H1 (cell line): ENCODE measurements around the gene GRAMD1C. TPM values are rescaled to one million over a fixed set of nuclear protein-coding genes. Genes with fewer than 3 reads are reported as not detected.

Experiments used
- CTCF ChIA-PET: fragments of 300-600 bp; sonication (Branson Sonifier 250); formaldehyde crosslinking; loops from one replicate; lab custom pipeline; 2021; ENCODE audit not compliant: partially characterized antibody; lab: Charles Lee
- POLR2A ChIA-PET: fragments of 300-600 bp; sonication (Branson Sonifier 250); formaldehyde crosslinking; loops from one replicate; lab custom pipeline; 2021; ENCODE audit warnings: inconsistent platforms; ENCODE audit not compliant: partially characterized antibody; lab: Charles Lee
- DNase-seq, 2 experiments: peaks; one replicate each; pipeline versions ENCODE4 v3.0.0 to v3.0.0-alpha.2; 2010 to 2022; ENCODE audit warnings: low spot score in 2 of 2, low read depth in 1 of 2, mixed read lengths in 1 of 2
- FAIRE-seq: peaks from 2 replicates; lab custom pipeline; 2011; peaks lifted over from hg19 to GRCh38; lab: Jason Lieb, UNC
- H2AFZ ChIP-seq: 2 replicates; pipeline ENCODE4 v1.8.1; 2012; ENCODE audit warnings: low read length, inconsistent platforms
- H2AK5ac ChIP-seq: 2 replicates; pipeline ENCODE4 v1.6.1; 2013; ENCODE audit warnings: low read depth, low read length
- H2BK120ac ChIP-seq: replicated peaks from 2 replicates; pipeline ENCODE3; 2013; ENCODE audit warnings: low read depth, low read length, inconsistent platforms
- H2BK12ac ChIP-seq: 2 replicates; pipeline ENCODE4 v1.6.1; 2013; ENCODE audit warnings: low read depth, low read length
- H2BK15ac ChIP-seq: 2 replicates; pipeline ENCODE4 v1.6.1; 2013; ENCODE audit warnings: low read length
- H2BK20ac ChIP-seq: 2 replicates; pipeline ENCODE4 v1.6.1; 2013; ENCODE audit warnings: low read length
- H2BK5ac ChIP-seq: 2 replicates; pipeline ENCODE4 v1.6.1; 2013; ENCODE audit warnings: low read depth, low read length
- H3K14ac ChIP-seq: 2 replicates; pipeline ENCODE4 v1.6.1; 2013; ENCODE audit warnings: inconsistent platforms; ENCODE audit not compliant: insufficient read length
- H3K18ac ChIP-seq: 2 replicates; pipeline ENCODE4 v1.6.1; 2013; ENCODE audit warnings: low read length; ENCODE audit errors: extremely low read depth
- H3K23ac ChIP-seq: 2 replicates; pipeline ENCODE4 v1.6.1; 2013; ENCODE audit warnings: inconsistent platforms; ENCODE audit not compliant: insufficient read length
- H3K23me2 ChIP-seq: 2 replicates; pipeline ENCODE4 v1.6.1; 2013; ENCODE audit warnings: low read depth, low read length
- H3K27ac ChIP-seq: 2 replicates; pipeline ENCODE4 v1.6.1; 2011; ENCODE audit warnings: low read depth, low read length, inconsistent platforms
- H3K27me3 ChIP-seq, 4 experiments: replicated peaks in 1 of 4; 1 replicate in 1 of 4; 2 replicates in 3 of 4; pipeline versions ENCODE4 v1.6.1 to v1.8.1; 2011 to 2013; ENCODE audit warnings: low read length in 3 of 4, mild to moderate bottlenecking in 3 of 4, inconsistent platforms in 2 of 4, mixed read lengths in 2 of 4, moderate library complexity in 1 of 4; ENCODE audit not compliant: control insufficient read depth in 3 of 4, insufficient read depth in 3 of 4; ENCODE audit errors: extremely low read depth in 1 of 4
- H3K36me3 ChIP-seq, 4 experiments: 2 replicates each; pipeline versions ENCODE4 v1.6.1 to v1.8.1; 2011 to 2013; ENCODE audit warnings: mild to moderate bottlenecking in 4 of 4, low read length in 3 of 4, moderate library complexity in 2 of 4, control low read depth in 1 of 4, inconsistent platforms in 1 of 4; ENCODE audit not compliant: insufficient read depth in 4 of 4, control insufficient read depth in 2 of 4
- H3K4ac ChIP-seq: replicated peaks from 2 replicates; pipeline ENCODE3; 2013; ENCODE audit warnings: low read length, low read depth, mixed read lengths, inconsistent platforms; ENCODE audit not compliant: insufficient read length
- H3K4me1 ChIP-seq, 4 experiments: replicated peaks in 1 of 4; 1 replicate in 1 of 4; 2 replicates in 3 of 4; pipeline versions ENCODE4 v1.6.1 to v1.8.1; 2011 to 2013; ENCODE audit warnings: low read length in 3 of 4, inconsistent platforms in 2 of 4, mixed read lengths in 1 of 4; ENCODE audit not compliant: insufficient read depth in 4 of 4, control insufficient read depth in 3 of 4
- H3K4me2 ChIP-seq, 2 experiments: 2 replicates each; pipeline versions ENCODE4 v1.6.1 to v1.8.1; 2011 to 2013; ENCODE audit warnings: low read depth in 2 of 2, low read length in 2 of 2, control low read depth in 1 of 2, inconsistent platforms in 1 of 2, mild to moderate bottlenecking in 1 of 2; ENCODE audit not compliant: insufficient read depth in 1 of 2
- H3K4me3 ChIP-seq, 4 experiments: fragments of 200-600, 300-600 bp in 1 of 4; sonication (generic), shearing (Covaris generic), sonication (Bioruptor Twin) in 1 of 4; 2 replicates each; pipeline versions ENCODE4 v1.5.1 to v1.8.1; 2011 to 2016; ENCODE audit warnings: low read length in 4 of 4, low read depth in 3 of 4, control low read depth in 2 of 4, inconsistent platforms in 2 of 4, mild to moderate bottlenecking in 2 of 4, mixed read lengths in 1 of 4, moderate library complexity in 1 of 4; ENCODE audit not compliant: insufficient read depth in 2 of 4; ENCODE audit errors: extremely low read depth in 1 of 4
- H3K56ac ChIP-seq: replicated peaks from 2 replicates; pipeline ENCODE3; 2013; ENCODE audit warnings: low read depth, mild to moderate bottlenecking, mixed read lengths, low read length, inconsistent platforms; ENCODE audit not compliant: insufficient read length
- H3K79me1 ChIP-seq: 2 replicates; pipeline ENCODE4 v1.6.1; 2013; ENCODE audit warnings: low read depth, low read length, control low read depth
- H3K79me2 ChIP-seq, 2 experiments: 2 replicates each; pipeline versions ENCODE4 v1.6.1 to v1.8.1; 2012 to 2013; ENCODE audit warnings: low read length in 2 of 2, mild to moderate bottlenecking in 2 of 2, inconsistent platforms in 1 of 2; ENCODE audit not compliant: insufficient read depth in 2 of 2, control insufficient read depth in 1 of 2
- H3K9ac ChIP-seq, 4 experiments: replicated peaks in 1 of 4; 1 replicate in 1 of 4; 2 replicates in 3 of 4; pipeline versions ENCODE4 v1.6.1 to v1.8.1; 2011 to 2013; ENCODE audit warnings: low read depth in 3 of 4, low read length in 3 of 4, control low read depth in 2 of 4, mild to moderate bottlenecking in 2 of 4, moderate library complexity in 2 of 4, inconsistent platforms in 1 of 4; ENCODE audit errors: extremely low read depth in 1 of 4
- H3K9me3 ChIP-seq, 2 experiments: 2 replicates each; pipeline versions ENCODE4 v1.6.1 to v1.8.1; 2012 to 2013; ENCODE audit warnings: mild to moderate bottlenecking in 2 of 2, moderate library complexity in 2 of 2, control low read depth in 1 of 2, inconsistent platforms in 1 of 2, low read depth in 1 of 2, low read length in 1 of 2, mixed read lengths in 1 of 2; ENCODE audit not compliant: insufficient read depth in 2 of 2
- H4K20me1 ChIP-seq, 2 experiments: replicated peaks in 1 of 2; 2 replicates each; pipeline versions ENCODE3 to v1.8.1; 2011 to 2013; ENCODE audit warnings: inconsistent platforms in 2 of 2, low read length in 2 of 2, mild to moderate bottlenecking in 1 of 2; ENCODE audit not compliant: insufficient read depth in 2 of 2, control insufficient read depth in 1 of 2
- H4K5ac ChIP-seq: 2 replicates; pipeline ENCODE4 v1.6.1; 2013; ENCODE audit warnings: low read length, low read depth, mixed read lengths, inconsistent platforms; ENCODE audit not compliant: insufficient read length
- H4K8ac ChIP-seq: 2 replicates; pipeline ENCODE4 v1.8.0; 2013; ENCODE audit warnings: mild to moderate bottlenecking, moderate library complexity, low read length, inconsistent platforms; ENCODE audit not compliant: insufficient read depth; ENCODE audit errors: extremely low read depth
- H4K91ac ChIP-seq: replicated peaks from 2 replicates; pipeline ENCODE3; 2013; ENCODE audit warnings: low read length, mixed read lengths, inconsistent platforms; ENCODE audit not compliant: insufficient read length
- ASH2L ChIP-seq: fragments of 200-600, 300-600 bp; sonication (generic); IDR thresholded peaks from one replicate; pipeline ENCODE4 v1.7.1; 2017; ENCODE audit warnings: low read length
- CTBP2 ChIP-seq: IDR thresholded peaks from 2 replicates; pipeline ENCODE4 v1.7.0; 2011; ENCODE audit warnings: borderline replicate concordance, mild to moderate bottlenecking, moderate library complexity, mixed read lengths, low read length; ENCODE audit not compliant: insufficient read depth, insufficient read length
- EGR1 ChIP-seq: IDR thresholded peaks from 2 replicates; pipeline ENCODE4 v1.6.1; 2011; ENCODE audit warnings: low read depth, low read length, borderline replicate concordance
- JUND ChIP-seq: IDR thresholded peaks from 2 replicates; pipeline ENCODE4 v1.6.1; 2011; ENCODE audit warnings: mild to moderate bottlenecking, improper control_type of control experiment, low read length
- MAX ChIP-seq: IDR thresholded peaks from 2 replicates; pipeline ENCODE4 v1.6.1; 2012; ENCODE audit warnings: inconsistent platforms
- POU5F1 ChIP-seq: IDR thresholded peaks from 2 replicates; pipeline ENCODE4 v1.6.1; 2011; ENCODE audit warnings: low read depth, mild to moderate bottlenecking, low read length, moderate library complexity
- RFX5 ChIP-seq: IDR thresholded peaks from 2 replicates; pipeline ENCODE4 v1.6.1; 2011; ENCODE audit warnings: low read depth, low read length, improper control_type of control experiment, borderline replicate concordance
- SIN3A ChIP-seq, 2 experiments: IDR thresholded peaks in 1 of 2; conservative IDR thresholded peaks in 1 of 2; 2 replicates each; pipeline ENCODE4 v1.6.1; 2011 to 2012; ENCODE audit warnings: low read length in 2 of 2, improper control_type of control experiment in 1 of 2, low read depth in 1 of 2, mild to moderate bottlenecking in 1 of 2
- SUZ12 ChIP-seq: fragments of 200-600 bp; sonication (generic); IDR thresholded peaks from 2 replicates; pipeline ENCODE4 v1.6.1; 2012; ENCODE audit warnings: mild to moderate bottlenecking, inconsistent platforms, low read length, moderate library complexity, mixed read lengths
- TAF7 ChIP-seq: optimal IDR thresholded peaks from 2 replicates; pipeline ENCODE3; 2011; ENCODE audit warnings: low read depth, mild to moderate bottlenecking, inconsistent platforms, low read length, moderate library complexity, borderline replicate concordance
- ZNF274 ChIP-seq: IDR thresholded peaks from 2 replicates; pipeline ENCODE4 v1.7.0; 2012; ENCODE audit warnings: low read length, borderline replicate concordance; ENCODE audit errors: extremely low read depth
- polyA plus RNA-seq, 7 experiments: library from polyadenylated mRNA; depleted of rRNA in 3 of 7; stranded (reverse) in 5 of 7; unstranded in 2 of 7; fragments of >200 nt in 5 of 7; fragments of 200-250 nt in 2 of 7; gene quantifications; 1 replicate in 5 of 7; 2 replicates in 1 of 7; 4 replicates in 1 of 7; pipeline versions ENCODE4 v1.2.1 to v1.2.3, GENCODE V29; 2011 to 2013; ENCODE audit warnings: missing spikeins in 2 of 7, mixed read lengths in 2 of 7
- total RNA-seq: library from RNA; stranded (reverse); fragmentation: NEBNext Ultra II Directional; extraction: Animal tissue kit (Norgen Biotek cat#: 25700); gene quantifications from 2 replicates; pipeline ENCODE4 v1.2.1, GENCODE V29; 2021

Gene GRAMD1C
- total and polyA plus RNA-seq, 2 of the 8 experiments (the other 6 are each of a cell fraction or from before 2014, with no cell fraction given) = 0.62 to 2.1 TPM

- no peak for TF ChIP-seq SUZ12
- no peak for TF ChIP-seq RFX5
- TF ChIP-seq ZNF274 = no peak
- no peak for TF ChIP-seq TAF7
- TF ChIP-seq JUND = no peak
- no peak for TF ChIP-seq EGR1
- no peak for TF ChIP-seq ASH2L
- no peak for TF ChIP-seq MAX
- no peak for TF ChIP-seq SIN3A (conservative IDR thresholded peaks at IDR 0.05 in 1 of 2, IDR thresholded peaks at IDR 0.05 in 1 of 2; ENCODE audit: low read depth in 1 of 2, low read length in 2 of 2)
- TF ChIP-seq CTBP2 = no peak
- no peak for TF ChIP-seq POU5F1
- no peak overlapping the region for H3K4ac ChIP-seq
- H4K20me1 ChIP-seq = no peaks in the 10 kb centered on the region
- H4K5ac ChIP-seq = no peak overlapping the region
- H3K14ac ChIP-seq = no peak overlapping the region
- H2BK5ac ChIP-seq = no peak overlapping the region
- no peak overlapping the region for H3K4me2 ChIP-seq
- no peaks in the 10 kb centered on the region for H3K23me2 ChIP-seq
- peaks cover 0 to 3% (median 0%) of the 10 kb centered on the region in 4 experiments; a peak in 1 of 7 replicates for H3K4me1 ChIP-seq
- H3K4me3 ChIP-seq = no peak overlapping the region
- no peak for FAIRE-seq
- no peak overlapping the region for H3K56ac ChIP-seq
- no peak overlapping the region for H2AK5ac ChIP-seq
- no peaks in the 10 kb centered on the region for H3K79me2 ChIP-seq
- H3K9me3 ChIP-seq = no peaks in the 10 kb centered on the region
- no peak for DNase-seq
- H3K27ac ChIP-seq = no peak overlapping the region
- no peaks in the 10 kb centered on the region for H3K79me1 ChIP-seq
- no peak overlapping the region for H4K91ac ChIP-seq
- H3K23ac ChIP-seq = no peak overlapping the region
- H3K9ac ChIP-seq = no peak overlapping the region
- H2BK20ac ChIP-seq = no peak overlapping the region
- H3K27me3 ChIP-seq = no peaks in the 10 kb centered on the region
- POLR2A ChIA-PET = no interaction called here
- no peak overlapping the region for H2BK15ac ChIP-seq
- no peak overlapping the region for H3K18ac ChIP-seq
- no peaks in the 10 kb centered on the region for H3K36me3 ChIP-seq
- H4K8ac ChIP-seq = no peak overlapping the region
- CTCF ChIA-PET = interaction anchor here (0.6 to 1.9 kb wide), 4 partner anchors 9 to 269 kb away, joined by 3 to 14 read pairs (median 5); no protein-coding TSS in a partner anchor
- H2BK120ac ChIP-seq = no peak overlapping the region
- no peak overlapping the region for H2BK12ac ChIP-seq
- H2AFZ ChIP-seq = no peak overlapping the region
Observed at GRCh38 chr3:113834983-113835382, 3.6 kb upstream of the GRAMD1C start.
